ENCODE measurements around the gene PACSIN2. TPM values are rescaled to one million over a fixed set of nuclear protein-coding genes. Genes with fewer than 3 reads are reported as not detected.

The PACSIN2 gene
- total RNA-seq, 1 experiment from 2014 or later, result 60.2 TPM

DNA sequence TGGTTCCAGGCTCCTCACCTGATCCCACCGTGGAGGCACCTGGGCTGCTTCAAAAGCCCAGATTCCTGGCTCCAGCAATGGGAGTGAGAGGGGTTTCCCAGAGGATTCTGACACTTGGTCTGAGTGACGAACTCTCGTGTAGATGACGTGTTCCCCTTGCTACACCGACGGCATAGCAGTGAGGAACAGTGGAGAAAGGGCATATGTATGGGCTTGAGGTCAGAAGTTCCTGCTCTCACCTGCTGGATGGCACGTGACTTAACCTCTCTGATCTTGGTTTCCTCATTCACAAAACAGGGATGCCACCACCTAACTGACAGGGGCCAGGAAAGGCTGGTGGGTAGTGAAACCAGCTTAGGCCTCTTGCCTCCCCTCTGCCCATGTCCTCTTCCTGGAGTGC is 127.8 kb downstream of the PACSIN2 start:
- no peak for TF ChIP-seq POLR2AphosphoS5 (IDR thresholded peaks at IDR 0.05; ENCODE audit: low read depth, low read length)
- no peak for TF ChIP-seq CTCF (IDR thresholded peaks at IDR 0.05)
- TF ChIP-seq REST (IDR thresholded peaks at IDR 0.05; ENCODE audit: insufficient read depth in 1 of 2, low read depth in 2 of 2, low read length in 1 of 2), result no peak
- no peak for TF ChIP-seq TCF7L2 (IDR thresholded peaks at IDR 0.05; ENCODE audit: low read depth, low read length)
- no peak for TF ChIP-seq SIN3A (IDR thresholded peaks at IDR 0.05; ENCODE audit: borderline replicate concordance, insufficient read depth, low read depth, low read length)
- intact Hi-C loops (cut with micrococcal nuclease; ENCODE audit: unreplicated experiment), result no loop called here
- CTCF ChIA-PET, result no interaction called here
- no peaks in the 10 kb centered on the region for H3K4me1 ChIP-seq (ENCODE audit: control insufficient read depth, insufficient read depth, low read length)
- POLR2A ChIA-PET, result no interaction called here
- in situ Hi-C loops (cut with HindIII; ENCODE audit: low pct_unique_long_range_greater_than_20kb, low sequenced_read_pairs), result no loop called here
- H3K27ac ChIP-seq (ENCODE audit: low read length), result no peak overlapping the region
- ATAC-seq (no peak), DNase-seq (ENCODE audit: low read depth, low spot score) (no peak)
- no peaks in the 10 kb centered on the region for H3K36me3 ChIP-seq (ENCODE audit: control insufficient read depth, insufficient read depth, low read length)
- no peaks in the 10 kb centered on the region for H3K9me3 ChIP-seq (ENCODE audit: control insufficient read depth, insufficient read depth, low read depth, low read length)
- BruUV-seq (replicated peaks), result no TSS peak
- H3K27me3 ChIP-seq (ENCODE audit: control insufficient read depth, insufficient read depth, low read length), result no peaks in the 10 kb centered on the region
- H3K4me3 ChIP-seq (ENCODE audit: low read depth in 2 of 2, low read length in 2 of 2), result no peak overlapping the region

- Histone ChIP-seq H3K27me3 (ENCODE audit: control insufficient read depth, insufficient read depth, low read length) (no peaks in the 10 kb centered on the region), H3K36me3 (ENCODE audit: control insufficient read depth, insufficient read depth, low read length) (no peaks in the 10 kb centered on the region), H3K4me1 (ENCODE audit: control insufficient read depth, insufficient read depth, low read length) (no peaks in the 10 kb centered on the region), H3K4me3 (ENCODE audit: low read depth in 2 of 2, low read length in 2 of 2) (no peak overlapping the region), H3K9me3 (ENCODE audit: control insufficient read depth, insufficient read depth, low read depth, low read length) (no peaks in the 10 kb centered on the region), H3K27ac (ENCODE audit: low read length) (no peak overlapping the region)
- ATAC-seq (no peak), DNase-seq (ENCODE audit: low read depth, low spot score) (no peak)
- TF ChIP-seq TCF7L2 (IDR thresholded peaks at IDR 0.05; ENCODE audit: low read depth, low read length) (no peak), POLR2AphosphoS5 (IDR thresholded peaks at IDR 0.05; ENCODE audit: low read depth, low read length) (no peak), REST (IDR thresholded peaks at IDR 0.05; ENCODE audit: insufficient read depth in 1 of 2, low read depth in 2 of 2, low read length in 1 of 2) (no peak)
- CTCF ChIA-PET, result no interaction called here
- intact Hi-C loops (cut with micrococcal nuclease; ENCODE audit: unreplicated experiment) (no loop called here), in situ Hi-C loops (cut with HindIII; ENCODE audit: low pct_unique_long_range_greater_than_20kb, low sequenced_read_pairs) (no loop called here)
- no TSS peak for BruUV-seq (replicated peaks)
- POLR2A ChIA-PET, result no interaction called here
These were observed 129.5 kb downstream of the PACSIN2 start for GRCh38 chr22:42885446-42885845.
